Mammary epithelial cell (primary cell): ENCODE data around the gene HES4.

ENCODE experiments used
- EZH2 ChIP-seq: IDR thresholded peaks from 2 replicates; pipeline ENCODE4 v1.6.1; 2012; ENCODE audit warnings: low read length, inconsistent platforms, borderline replicate concordance
- TF ChIP-seq, protein P1 (sequence below), 2 donors: IDR thresholded peaks in 1 of 2; conservative IDR thresholded peaks in 1 of 2; 2 replicates each; pipeline ENCODE4 v1.5.1; 2011 to 2012; ENCODE audit warnings: inconsistent platforms in 2 of 2, low read length in 2 of 2, mild to moderate bottlenecking in 2 of 2, control low read depth in 1 of 2, low read depth in 1 of 2; ENCODE audit not compliant: insufficient read depth in 1 of 2; ENCODE audit errors: extremely low read depth in 1 of 2

DNA sequence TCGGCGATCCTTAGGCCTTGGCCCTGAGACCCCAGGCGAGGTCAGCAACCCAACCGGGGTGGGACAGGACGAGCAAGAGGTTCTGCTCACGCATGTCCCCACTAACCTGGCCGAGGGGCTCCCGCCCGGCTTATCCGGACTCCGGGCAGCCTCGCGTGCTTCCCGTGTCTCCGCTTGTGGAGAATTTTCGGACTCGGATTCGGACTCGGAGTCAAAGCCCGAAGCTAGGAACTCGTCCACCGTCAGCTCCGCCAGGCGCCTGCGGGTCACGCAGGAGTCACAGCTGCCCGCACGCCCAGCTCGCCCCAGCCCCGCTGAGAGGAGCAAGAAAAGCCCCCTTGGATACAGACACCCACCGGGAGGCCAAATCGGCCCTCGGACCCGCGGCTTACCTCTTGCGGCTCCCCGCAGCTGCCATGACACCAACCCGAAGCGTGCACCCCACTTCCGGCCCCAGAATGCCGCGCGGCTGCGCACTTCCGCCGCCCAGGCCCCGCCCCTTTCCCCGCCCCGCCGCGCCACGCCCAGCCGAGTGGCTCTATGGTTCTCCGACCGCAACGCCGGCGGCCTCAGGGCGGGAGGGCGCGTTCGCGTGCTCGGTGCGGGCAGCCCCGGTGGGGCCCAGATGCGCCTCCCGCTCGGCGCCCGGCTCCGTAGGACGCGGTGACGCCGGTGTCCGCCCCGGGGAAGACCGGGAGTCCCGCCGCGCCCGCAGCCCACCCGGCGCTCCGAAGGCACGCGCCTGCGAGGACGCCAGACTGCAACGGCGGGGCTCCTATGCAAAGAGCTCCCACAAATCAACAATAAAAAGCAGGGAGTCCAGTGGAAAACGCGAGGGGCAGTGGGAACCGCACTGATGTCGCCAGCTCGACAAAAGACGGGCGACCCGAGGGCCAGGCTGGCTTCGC, 40.8 kb downstream of the HES4 start, which contains the start of gene NOC2L:
- TF ChIP-seq, protein P1, sequence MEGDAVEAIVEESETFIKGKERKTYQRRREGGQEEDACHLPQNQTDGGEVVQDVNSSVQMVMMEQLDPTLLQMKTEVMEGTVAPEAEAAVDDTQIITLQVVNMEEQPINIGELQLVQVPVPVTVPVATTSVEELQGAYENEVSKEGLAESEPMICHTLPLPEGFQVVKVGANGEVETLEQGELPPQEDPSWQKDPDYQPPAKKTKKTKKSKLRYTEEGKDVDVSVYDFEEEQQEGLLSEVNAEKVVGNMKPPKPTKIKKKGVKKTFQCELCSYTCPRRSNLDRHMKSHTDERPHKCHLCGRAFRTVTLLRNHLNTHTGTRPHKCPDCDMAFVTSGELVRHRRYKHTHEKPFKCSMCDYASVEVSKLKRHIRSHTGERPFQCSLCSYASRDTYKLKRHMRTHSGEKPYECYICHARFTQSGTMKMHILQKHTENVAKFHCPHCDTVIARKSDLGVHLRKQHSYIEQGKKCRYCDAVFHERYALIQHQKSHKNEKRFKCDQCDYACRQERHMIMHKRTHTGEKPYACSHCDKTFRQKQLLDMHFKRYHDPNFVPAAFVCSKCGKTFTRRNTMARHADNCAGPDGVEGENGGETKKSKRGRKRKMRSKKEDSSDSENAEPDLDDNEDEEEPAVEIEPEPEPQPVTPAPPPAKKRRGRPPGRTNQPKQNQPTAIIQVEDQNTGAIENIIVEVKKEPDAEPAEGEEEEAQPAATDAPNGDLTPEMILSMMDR (conservative IDR thresholded peaks at IDR 0.05 in 1 of 2, IDR thresholded peaks at IDR 0.05 in 1 of 2; ENCODE audit: extremely low read depth in 1 of 2, insufficient read depth in 1 of 2, low read depth in 1 of 2, low read length in 2 of 2), result no peak
- TF ChIP-seq EZH2, result no peak
